ENCODE measurements around the gene SNAP29.

DNA sequence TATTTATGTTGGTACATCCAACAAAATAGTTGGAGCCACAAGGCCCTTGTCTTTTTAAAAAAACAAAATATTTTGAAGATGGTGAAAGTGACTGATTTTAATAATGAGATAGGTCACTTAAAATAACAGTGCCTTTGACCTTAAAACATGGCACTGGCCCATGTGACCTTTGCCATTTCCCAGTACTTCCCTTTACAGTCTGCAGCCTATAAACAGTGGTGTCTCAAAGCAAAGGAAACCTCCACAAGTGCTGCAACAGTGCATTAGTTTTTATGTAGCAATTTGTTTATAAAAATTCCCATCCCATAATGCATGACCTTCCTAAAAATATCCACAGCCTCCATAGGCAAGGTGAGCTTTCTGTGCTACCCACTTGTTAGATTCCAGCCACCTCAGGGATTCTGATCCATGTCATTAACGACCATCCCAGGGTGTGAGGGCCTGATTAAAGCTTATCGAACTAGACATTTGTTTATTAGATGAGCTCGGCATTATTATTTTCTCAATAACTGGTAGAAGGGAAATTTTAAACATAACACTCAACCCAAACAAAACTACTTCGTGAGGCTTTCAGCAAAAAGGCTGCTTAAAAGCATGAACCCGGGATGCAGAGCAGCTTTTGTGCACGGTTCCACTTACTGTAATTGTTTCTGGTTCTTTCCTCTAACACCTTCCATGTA lies 30.4 kb downstream of the SNAP29 start:
- TF ChIP-seq, protein P1, sequence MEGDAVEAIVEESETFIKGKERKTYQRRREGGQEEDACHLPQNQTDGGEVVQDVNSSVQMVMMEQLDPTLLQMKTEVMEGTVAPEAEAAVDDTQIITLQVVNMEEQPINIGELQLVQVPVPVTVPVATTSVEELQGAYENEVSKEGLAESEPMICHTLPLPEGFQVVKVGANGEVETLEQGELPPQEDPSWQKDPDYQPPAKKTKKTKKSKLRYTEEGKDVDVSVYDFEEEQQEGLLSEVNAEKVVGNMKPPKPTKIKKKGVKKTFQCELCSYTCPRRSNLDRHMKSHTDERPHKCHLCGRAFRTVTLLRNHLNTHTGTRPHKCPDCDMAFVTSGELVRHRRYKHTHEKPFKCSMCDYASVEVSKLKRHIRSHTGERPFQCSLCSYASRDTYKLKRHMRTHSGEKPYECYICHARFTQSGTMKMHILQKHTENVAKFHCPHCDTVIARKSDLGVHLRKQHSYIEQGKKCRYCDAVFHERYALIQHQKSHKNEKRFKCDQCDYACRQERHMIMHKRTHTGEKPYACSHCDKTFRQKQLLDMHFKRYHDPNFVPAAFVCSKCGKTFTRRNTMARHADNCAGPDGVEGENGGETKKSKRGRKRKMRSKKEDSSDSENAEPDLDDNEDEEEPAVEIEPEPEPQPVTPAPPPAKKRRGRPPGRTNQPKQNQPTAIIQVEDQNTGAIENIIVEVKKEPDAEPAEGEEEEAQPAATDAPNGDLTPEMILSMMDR (conservative IDR thresholded peaks at IDR 0.05; ENCODE audit: low read depth, low read length), result no peak
- TF ChIP-seq EZH2 (IDR thresholded peaks at IDR 0.05; ENCODE audit: low read length, unreplicated experiment), result no peak

All from PC-3 (cell line).